ENCODE measurements around the gene SUCNR1. TPM values are rescaled to one million over a fixed set of nuclear protein-coding genes. Genes with fewer than 3 reads are reported as not detected.

Gene SUCNR1
- total RNA-seq, 1 experiment from 2014 or later = not detected

DNA sequence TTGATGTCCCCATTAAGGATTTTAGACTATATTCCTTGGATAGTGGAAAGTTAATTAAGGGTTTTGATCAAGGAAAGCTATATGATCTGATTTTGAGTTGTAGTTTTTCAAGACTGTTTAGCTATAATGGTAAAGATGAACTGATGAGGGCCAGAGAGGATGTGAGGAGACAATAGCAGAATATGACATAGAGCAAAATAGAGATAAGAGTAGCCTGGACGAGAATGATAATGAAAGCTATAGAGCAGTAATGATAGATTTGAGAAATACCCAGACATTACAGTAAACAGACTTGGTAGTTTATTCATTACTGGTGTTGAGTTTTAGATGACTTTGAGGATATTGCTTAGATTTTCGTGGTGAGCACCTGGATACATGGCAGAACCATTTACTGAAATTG, 3.8 kb downstream of the SUCNR1 start:
- Histone ChIP-seq H3K4me3 (no peak overlapping the region), H3F3A (ENCODE audit: insufficient read depth, low read depth) (no peaks in the 10 kb centered on the region), H3K27ac (no peak overlapping the region), H3K4me2 (no peak overlapping the region), H3K79me2 (ENCODE audit: low read depth) (no peaks in the 10 kb centered on the region), H3K4me1 (replicated peaks; ENCODE audit: insufficient read depth) (peaks cover 8% of the 10 kb centered on the region; the same call in 1 of the 2 replicates), H3K27me3 (ENCODE audit: insufficient read depth, low read depth) (no peaks in the 10 kb centered on the region), H4K20me1 (ENCODE audit: insufficient read depth) (no peaks in the 10 kb centered on the region), H2AFZ (no peak overlapping the region), H3K36me3 (ENCODE audit: low read depth) (no peaks in the 10 kb centered on the region), H3K9me3 (ENCODE audit: insufficient read depth, low read depth) (no peaks in the 10 kb centered on the region), H3K9me2 (ENCODE audit: insufficient read depth) (0 out of 2 replicates have a peak, but pooled peaks cover 2% of the 10 kb centered on the region)
- intact Hi-C loops (cut with micrococcal nuclease; ENCODE audit: unreplicated experiment) = no loop called here
- BruUV-seq (replicated peaks) = no TSS peak
- TF ChIP-seq EZH2 (IDR thresholded peaks at IDR 0.05; ENCODE audit: low read depth) (no peak), CTCF (conservative IDR thresholded peaks at IDR 0.05) (no peak)
- ChIA-PET POLR2A (ENCODE audit: unreplicated experiment) (no interaction called here), CTCF (no interaction called here)
- DNase-seq = no peak

GRCh38 chr3:151878465-151878864, 5.0 kb downstream of the SUCNR1 start:
- Histone ChIP-seq H3K4me1 (replicated peaks; ENCODE audit: insufficient read depth) (peaks cover 8% of the 10 kb centered on the region; the same call in 1 of the 2 replicates), H4K20me1 (ENCODE audit: insufficient read depth) (no peaks in the 10 kb centered on the region), H3K27me3 (ENCODE audit: insufficient read depth, low read depth) (no peaks in the 10 kb centered on the region), H3K4me3 (no peak overlapping the region), H3K27ac (no peak overlapping the region), H2AFZ (no peak overlapping the region), H3K4me2 (no peak overlapping the region), H3K9me3 (ENCODE audit: insufficient read depth, low read depth) (no peaks in the 10 kb centered on the region), H3K36me3 (ENCODE audit: low read depth) (no peaks in the 10 kb centered on the region), H3K9me2 (ENCODE audit: insufficient read depth) (0 out of 2 replicates have a peak, but pooled peaks cover 5% of the 10 kb centered on the region), H3F3A (ENCODE audit: insufficient read depth, low read depth) (no peaks in the 10 kb centered on the region), H3K79me2 (ENCODE audit: low read depth) (no peaks in the 10 kb centered on the region)
- CTCF ChIA-PET = no interaction called here
- intact Hi-C loops (cut with micrococcal nuclease; ENCODE audit: unreplicated experiment) = no loop called here
- BruUV-seq (replicated peaks) = no TSS peak
- POLR2A ChIA-PET (ENCODE audit: unreplicated experiment) = no interaction called here
- no peak for DNase-seq
- no peak for TF ChIP-seq EZH2 (IDR thresholded peaks at IDR 0.05; ENCODE audit: low read depth)
- no peak for TF ChIP-seq CTCF (conservative IDR thresholded peaks at IDR 0.05)

- 0 out of 2 replicates have a peak, but pooled peaks cover 5% of the 10 kb centered on the region for H3K9me2 ChIP-seq (ENCODE audit: insufficient read depth)
- no peaks in the 10 kb centered on the region for H3K9me3 ChIP-seq (ENCODE audit: insufficient read depth, low read depth)
- H3K36me3 ChIP-seq (ENCODE audit: low read depth) = no peaks in the 10 kb centered on the region
- no TSS peak for BruUV-seq (replicated peaks)
- TF ChIP-seq CTCF (conservative IDR thresholded peaks at IDR 0.05) (no peak), EZH2 (IDR thresholded peaks at IDR 0.05; ENCODE audit: low read depth) (no peak)
- no peak overlapping the region for H3K27ac ChIP-seq
- no peak overlapping the region for H2AFZ ChIP-seq
- H3K4me2 ChIP-seq = no peak overlapping the region
- peaks cover 8% of the 10 kb centered on the region; the same call in 1 of the 2 replicates for H3K4me1 ChIP-seq (replicated peaks; ENCODE audit: insufficient read depth)
- H3K79me2 ChIP-seq (ENCODE audit: low read depth) = no peaks in the 10 kb centered on the region
- no peak overlapping the region for H3K4me3 ChIP-seq
- no peaks in the 10 kb centered on the region for H3F3A ChIP-seq (ENCODE audit: insufficient read depth, low read depth)
- H4K20me1 ChIP-seq (ENCODE audit: insufficient read depth) = no peaks in the 10 kb centered on the region
- no peaks in the 10 kb centered on the region for H3K27me3 ChIP-seq (ENCODE audit: insufficient read depth, low read depth)
- DNase-seq = no peak
- CTCF ChIA-PET = no interaction called here
- POLR2A ChIA-PET (ENCODE audit: unreplicated experiment) = no interaction called here
- intact Hi-C loops (cut with micrococcal nuclease; ENCODE audit: unreplicated experiment) = no loop called here
Measured at GRCh38 chr3:151879037-151879436, 5.6 kb downstream of the SUCNR1 start.
